22Rv1 (cell line): ENCODE measurements around the gene ERP27.

Source experiments
- ZFX ChIP-seq: fragments of 450-650 bp; IDR thresholded peaks from 2 replicates; pipeline ENCODE4 v1.6.1; 2017; ENCODE audit warnings: antibody characterized with exemption, borderline replicate concordance
- TF ChIP-seq, protein P1 (sequence below): fragments of 450-650 bp; IDR thresholded peaks from 2 replicates; pipeline ENCODE4 v1.5.1; 2017; ENCODE audit warnings: mild to moderate bottlenecking

- TF ChIP-seq, protein P1, sequence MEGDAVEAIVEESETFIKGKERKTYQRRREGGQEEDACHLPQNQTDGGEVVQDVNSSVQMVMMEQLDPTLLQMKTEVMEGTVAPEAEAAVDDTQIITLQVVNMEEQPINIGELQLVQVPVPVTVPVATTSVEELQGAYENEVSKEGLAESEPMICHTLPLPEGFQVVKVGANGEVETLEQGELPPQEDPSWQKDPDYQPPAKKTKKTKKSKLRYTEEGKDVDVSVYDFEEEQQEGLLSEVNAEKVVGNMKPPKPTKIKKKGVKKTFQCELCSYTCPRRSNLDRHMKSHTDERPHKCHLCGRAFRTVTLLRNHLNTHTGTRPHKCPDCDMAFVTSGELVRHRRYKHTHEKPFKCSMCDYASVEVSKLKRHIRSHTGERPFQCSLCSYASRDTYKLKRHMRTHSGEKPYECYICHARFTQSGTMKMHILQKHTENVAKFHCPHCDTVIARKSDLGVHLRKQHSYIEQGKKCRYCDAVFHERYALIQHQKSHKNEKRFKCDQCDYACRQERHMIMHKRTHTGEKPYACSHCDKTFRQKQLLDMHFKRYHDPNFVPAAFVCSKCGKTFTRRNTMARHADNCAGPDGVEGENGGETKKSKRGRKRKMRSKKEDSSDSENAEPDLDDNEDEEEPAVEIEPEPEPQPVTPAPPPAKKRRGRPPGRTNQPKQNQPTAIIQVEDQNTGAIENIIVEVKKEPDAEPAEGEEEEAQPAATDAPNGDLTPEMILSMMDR = no peak
- TF ChIP-seq ZFX = no peak
These were observed 6.4 kb downstream of the ERP27 start for GRCh38 chr12:14931791-14932560.
